GM23338 (cell line): ENCODE measurements around the gene PPDPF.

Source experiments
- CREB1 ChIP-seq: fragments of 250-450 bp; sonication (Bioruptor Pico); IDR thresholded peaks from 2 replicates; pipeline ENCODE4 v1.5.0; 2020; ENCODE audit warnings: low read depth, mild to moderate bottlenecking, moderate library complexity
- EZH2 ChIP-seq: fragments of 200-600 bp; sonication (generic); IDR thresholded peaks from one replicate; pipeline ENCODE4 v1.8.0; 2017; ENCODE audit warnings: antibody characterized with exemption, mild to moderate bottlenecking, low read depth; ENCODE audit not compliant: unreplicated experiment
- EZH2phosphoT487 ChIP-seq: fragments of 200-600 bp; sonication (generic); IDR thresholded peaks from one replicate; pipeline ENCODE4 v1.8.1; 2018; ENCODE audit warnings: antibody characterized with exemption; ENCODE audit not compliant: unreplicated experiment
- JUNB ChIP-seq: IDR thresholded peaks from one replicate; pipeline ENCODE4 v1.6.1; 2016; ENCODE audit warnings: antibody characterized with exemption; ENCODE audit not compliant: unreplicated experiment
- POLR2AphosphoS5 ChIP-seq: IDR thresholded peaks from 2 replicates; pipeline ENCODE4 v1.6.1; 2016; ENCODE audit warnings: antibody characterized with exemption, low read depth
- STAT1 ChIP-seq: IDR thresholded peaks from one replicate; pipeline ENCODE4 v1.6.1; 2016; ENCODE audit warnings: antibody characterized with exemption; ENCODE audit not compliant: unreplicated experiment
- TF ChIP-seq, protein P1 (sequence below), 2 experiments: fragments of 200-600 bp in 1 of 2; sonication (generic) in 1 of 2; conservative IDR thresholded peaks; 2 replicates each; pipeline versions ENCODE4 v1.5.1 to v1.6.1; 2016 to 2017; ENCODE audit warnings: antibody characterized with exemption in 2 of 2, low read depth in 2 of 2, mild to moderate bottlenecking in 2 of 2, moderate library complexity in 1 of 2
- TF ChIP-seq, protein P2 (sequence below): fragments of 250-450 bp; sonication (Bioruptor Pico); IDR thresholded peaks from 2 replicates; pipeline ENCODE4 v1.5.0; 2020; ENCODE audit warnings: mild to moderate bottlenecking, moderate library complexity
- TF ChIP-seq, protein P3 (sequence below): IDR thresholded peaks from one replicate; pipeline ENCODE4 v1.6.1; 2018; ENCODE audit warnings: antibody characterized with exemption; ENCODE audit not compliant: unreplicated experiment

DNA sequence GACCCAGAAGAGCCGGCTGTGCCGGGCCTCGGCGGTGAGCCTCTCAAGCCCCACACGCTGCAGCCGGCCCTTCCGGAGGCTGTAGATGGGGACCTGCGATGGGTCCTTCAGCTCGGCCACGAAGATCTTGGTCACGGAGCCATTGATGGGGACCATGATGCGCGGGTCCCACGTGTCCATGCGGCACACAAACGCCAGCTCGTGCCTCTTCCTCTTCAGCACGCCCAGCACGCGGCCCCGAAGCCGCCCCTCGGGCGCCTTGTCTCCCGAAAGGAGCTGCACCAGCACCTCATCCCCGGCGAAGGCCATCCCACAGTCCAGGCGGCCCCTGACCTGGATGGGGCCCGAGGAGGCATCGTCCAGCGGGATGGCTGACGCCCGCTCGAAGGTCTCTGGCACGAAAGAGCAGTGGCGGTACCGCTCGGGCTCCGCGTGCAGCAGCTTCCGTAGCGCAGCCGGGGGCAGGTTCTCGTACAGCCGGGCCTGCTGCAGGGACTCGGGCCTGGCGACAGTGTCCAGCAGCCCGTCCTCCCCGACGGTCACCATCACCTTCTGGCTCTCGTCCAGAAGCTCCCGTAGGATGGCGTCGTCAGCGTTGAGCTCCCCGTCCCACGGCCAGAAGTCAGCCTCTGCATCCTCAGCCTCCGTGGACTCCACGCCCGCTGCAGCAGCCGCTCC is 44.6 kb downstream of the PPDPF start:
- no peak for TF ChIP-seq EZH2
- TF ChIP-seq, protein P1, sequence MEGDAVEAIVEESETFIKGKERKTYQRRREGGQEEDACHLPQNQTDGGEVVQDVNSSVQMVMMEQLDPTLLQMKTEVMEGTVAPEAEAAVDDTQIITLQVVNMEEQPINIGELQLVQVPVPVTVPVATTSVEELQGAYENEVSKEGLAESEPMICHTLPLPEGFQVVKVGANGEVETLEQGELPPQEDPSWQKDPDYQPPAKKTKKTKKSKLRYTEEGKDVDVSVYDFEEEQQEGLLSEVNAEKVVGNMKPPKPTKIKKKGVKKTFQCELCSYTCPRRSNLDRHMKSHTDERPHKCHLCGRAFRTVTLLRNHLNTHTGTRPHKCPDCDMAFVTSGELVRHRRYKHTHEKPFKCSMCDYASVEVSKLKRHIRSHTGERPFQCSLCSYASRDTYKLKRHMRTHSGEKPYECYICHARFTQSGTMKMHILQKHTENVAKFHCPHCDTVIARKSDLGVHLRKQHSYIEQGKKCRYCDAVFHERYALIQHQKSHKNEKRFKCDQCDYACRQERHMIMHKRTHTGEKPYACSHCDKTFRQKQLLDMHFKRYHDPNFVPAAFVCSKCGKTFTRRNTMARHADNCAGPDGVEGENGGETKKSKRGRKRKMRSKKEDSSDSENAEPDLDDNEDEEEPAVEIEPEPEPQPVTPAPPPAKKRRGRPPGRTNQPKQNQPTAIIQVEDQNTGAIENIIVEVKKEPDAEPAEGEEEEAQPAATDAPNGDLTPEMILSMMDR (conservative IDR thresholded peaks at IDR 0.05; ENCODE audit: low read depth in 2 of 2), result no peak
- no peak for TF ChIP-seq JUNB
- no peak for TF ChIP-seq POLR2AphosphoS5
- TF ChIP-seq, protein P2, sequence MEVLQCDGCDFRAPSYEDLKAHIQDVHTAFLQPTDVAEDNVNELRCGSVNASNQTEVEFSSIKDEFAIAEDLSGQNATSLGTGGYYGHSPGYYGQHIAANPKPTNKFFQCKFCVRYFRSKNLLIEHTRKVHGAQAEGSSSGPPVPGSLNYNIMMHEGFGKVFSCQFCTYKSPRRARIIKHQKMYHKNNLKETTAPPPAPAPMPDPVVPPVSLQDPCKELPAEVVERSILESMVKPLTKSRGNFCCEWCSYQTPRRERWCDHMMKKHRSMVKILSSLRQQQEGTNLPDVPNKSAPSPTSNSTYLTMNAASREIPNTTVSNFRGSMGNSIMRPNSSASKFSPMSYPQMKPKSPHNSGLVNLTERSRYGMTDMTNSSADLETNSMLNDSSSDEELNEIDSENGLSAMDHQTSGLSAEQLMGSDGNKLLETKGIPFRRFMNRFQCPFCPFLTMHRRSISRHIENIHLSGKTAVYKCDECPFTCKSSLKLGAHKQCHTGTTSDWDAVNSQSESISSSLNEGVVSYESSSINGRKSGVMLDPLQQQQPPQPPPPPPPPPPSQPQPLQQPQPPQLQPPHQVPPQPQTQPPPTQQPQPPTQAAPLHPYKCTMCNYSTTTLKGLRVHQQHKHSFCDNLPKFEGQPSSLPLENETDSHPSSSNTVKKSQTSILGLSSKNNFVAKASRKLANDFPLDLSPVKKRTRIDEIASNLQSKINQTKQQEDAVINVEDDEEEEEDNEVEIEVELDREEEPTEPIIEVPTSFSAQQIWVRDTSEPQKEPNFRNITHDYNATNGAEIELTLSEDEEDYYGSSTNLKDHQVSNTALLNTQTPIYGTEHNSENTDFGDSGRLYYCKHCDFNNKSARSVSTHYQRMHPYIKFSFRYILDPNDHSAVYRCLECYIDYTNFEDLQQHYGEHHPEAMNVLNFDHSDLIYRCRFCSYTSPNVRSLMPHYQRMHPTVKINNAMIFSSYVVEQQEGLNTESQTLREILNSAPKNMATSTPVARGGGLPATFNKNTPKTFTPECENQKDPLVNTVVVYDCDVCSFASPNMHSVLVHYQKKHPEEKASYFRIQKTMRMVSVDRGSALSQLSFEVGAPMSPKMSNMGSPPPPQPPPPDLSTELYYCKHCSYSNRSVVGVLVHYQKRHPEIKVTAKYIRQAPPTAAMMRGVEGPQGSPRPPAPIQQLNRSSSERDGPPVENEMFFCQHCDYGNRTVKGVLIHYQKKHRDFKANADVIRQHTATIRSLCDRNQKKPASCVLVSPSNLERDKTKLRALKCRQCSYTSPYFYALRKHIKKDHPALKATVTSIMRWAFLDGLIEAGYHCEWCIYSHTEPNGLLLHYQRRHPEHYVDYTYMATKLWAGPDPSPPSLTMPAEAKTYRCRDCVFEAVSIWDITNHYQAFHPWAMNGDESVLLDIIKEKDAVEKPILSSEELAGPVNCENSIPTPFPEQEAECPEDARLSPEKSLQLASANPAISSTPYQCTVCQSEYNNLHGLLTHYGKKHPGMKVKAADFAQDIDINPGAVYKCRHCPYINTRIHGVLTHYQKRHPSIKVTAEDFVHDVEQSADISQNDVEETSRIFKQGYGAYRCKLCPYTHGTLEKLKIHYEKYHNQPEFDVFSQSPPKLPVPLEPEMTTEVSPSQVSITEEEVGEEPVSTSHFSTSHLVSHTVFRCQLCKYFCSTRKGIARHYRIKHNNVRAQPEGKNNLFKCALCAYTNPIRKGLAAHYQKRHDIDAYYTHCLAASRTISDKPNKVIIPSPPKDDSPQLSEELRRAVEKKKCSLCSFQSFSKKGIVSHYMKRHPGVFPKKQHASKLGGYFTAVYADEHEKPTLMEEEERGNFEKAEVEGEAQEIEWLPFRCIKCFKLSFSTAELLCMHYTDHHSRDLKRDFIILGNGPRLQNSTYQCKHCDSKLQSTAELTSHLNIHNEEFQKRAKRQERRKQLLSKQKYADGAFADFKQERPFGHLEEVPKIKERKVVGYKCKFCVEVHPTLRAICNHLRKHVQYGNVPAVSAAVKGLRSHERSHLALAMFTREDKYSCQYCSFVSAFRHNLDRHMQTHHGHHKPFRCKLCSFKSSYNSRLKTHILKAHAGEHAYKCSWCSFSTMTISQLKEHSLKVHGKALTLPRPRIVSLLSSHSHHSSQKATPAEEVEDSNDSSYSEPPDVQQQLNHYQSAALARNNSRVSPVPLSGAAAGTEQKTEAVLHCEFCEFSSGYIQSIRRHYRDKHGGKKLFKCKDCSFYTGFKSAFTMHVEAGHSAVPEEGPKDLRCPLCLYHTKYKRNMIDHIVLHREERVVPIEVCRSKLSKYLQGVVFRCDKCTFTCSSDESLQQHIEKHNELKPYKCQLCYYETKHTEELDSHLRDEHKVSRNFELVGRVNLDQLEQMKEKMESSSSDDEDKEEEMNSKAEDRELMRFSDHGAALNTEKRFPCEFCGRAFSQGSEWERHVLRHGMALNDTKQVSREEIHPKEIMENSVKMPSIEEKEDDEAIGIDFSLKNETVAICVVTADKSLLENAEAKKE, result no peak
- TF ChIP-seq EZH2phosphoT487, result no peak
- TF ChIP-seq, protein P3, sequence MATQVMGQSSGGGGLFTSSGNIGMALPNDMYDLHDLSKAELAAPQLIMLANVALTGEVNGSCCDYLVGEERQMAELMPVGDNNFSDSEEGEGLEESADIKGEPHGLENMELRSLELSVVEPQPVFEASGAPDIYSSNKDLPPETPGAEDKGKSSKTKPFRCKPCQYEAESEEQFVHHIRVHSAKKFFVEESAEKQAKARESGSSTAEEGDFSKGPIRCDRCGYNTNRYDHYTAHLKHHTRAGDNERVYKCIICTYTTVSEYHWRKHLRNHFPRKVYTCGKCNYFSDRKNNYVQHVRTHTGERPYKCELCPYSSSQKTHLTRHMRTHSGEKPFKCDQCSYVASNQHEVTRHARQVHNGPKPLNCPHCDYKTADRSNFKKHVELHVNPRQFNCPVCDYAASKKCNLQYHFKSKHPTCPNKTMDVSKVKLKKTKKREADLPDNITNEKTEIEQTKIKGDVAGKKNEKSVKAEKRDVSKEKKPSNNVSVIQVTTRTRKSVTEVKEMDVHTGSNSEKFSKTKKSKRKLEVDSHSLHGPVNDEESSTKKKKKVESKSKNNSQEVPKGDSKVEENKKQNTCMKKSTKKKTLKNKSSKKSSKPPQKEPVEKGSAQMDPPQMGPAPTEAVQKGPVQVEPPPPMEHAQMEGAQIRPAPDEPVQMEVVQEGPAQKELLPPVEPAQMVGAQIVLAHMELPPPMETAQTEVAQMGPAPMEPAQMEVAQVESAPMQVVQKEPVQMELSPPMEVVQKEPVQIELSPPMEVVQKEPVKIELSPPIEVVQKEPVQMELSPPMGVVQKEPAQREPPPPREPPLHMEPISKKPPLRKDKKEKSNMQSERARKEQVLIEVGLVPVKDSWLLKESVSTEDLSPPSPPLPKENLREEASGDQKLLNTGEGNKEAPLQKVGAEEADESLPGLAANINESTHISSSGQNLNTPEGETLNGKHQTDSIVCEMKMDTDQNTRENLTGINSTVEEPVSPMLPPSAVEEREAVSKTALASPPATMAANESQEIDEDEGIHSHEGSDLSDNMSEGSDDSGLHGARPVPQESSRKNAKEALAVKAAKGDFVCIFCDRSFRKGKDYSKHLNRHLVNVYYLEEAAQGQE, result no peak
- no peak for TF ChIP-seq STAT1
- TF ChIP-seq CREB1 (CRISPR knock-in tag), result no peak
